GM12874 (cell line): ENCODE measurements around the gene LONRF2.

Experiments used
- TF ChIP-seq, protein P1 (sequence below): IDR thresholded peaks from 2 replicates; pipeline ENCODE4 v1.5.1; 2011; ENCODE audit warnings: low read depth, mild to moderate bottlenecking, control low read depth, low read length, moderate library complexity; ENCODE audit not compliant: insufficient read depth

The LONRF2 gene

DNA sequence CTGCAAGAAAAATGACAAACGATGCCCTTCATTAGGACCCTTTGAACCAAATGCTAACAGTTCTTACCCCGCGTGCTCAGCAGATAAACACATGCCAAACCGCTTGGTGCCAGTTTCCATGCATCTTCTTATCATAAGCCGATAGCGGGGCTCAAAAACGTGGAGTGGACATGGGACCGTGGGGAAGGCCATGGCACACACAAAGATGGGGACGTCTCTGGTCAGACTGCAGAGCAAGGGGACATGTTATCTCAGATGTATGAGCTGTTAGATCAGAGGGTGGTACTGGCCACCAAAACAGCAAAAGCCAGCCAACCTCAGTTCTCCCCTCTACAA is 28.2 kb downstream of the LONRF2 start:
- TF ChIP-seq, protein P1, sequence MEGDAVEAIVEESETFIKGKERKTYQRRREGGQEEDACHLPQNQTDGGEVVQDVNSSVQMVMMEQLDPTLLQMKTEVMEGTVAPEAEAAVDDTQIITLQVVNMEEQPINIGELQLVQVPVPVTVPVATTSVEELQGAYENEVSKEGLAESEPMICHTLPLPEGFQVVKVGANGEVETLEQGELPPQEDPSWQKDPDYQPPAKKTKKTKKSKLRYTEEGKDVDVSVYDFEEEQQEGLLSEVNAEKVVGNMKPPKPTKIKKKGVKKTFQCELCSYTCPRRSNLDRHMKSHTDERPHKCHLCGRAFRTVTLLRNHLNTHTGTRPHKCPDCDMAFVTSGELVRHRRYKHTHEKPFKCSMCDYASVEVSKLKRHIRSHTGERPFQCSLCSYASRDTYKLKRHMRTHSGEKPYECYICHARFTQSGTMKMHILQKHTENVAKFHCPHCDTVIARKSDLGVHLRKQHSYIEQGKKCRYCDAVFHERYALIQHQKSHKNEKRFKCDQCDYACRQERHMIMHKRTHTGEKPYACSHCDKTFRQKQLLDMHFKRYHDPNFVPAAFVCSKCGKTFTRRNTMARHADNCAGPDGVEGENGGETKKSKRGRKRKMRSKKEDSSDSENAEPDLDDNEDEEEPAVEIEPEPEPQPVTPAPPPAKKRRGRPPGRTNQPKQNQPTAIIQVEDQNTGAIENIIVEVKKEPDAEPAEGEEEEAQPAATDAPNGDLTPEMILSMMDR = no peak

DNA sequence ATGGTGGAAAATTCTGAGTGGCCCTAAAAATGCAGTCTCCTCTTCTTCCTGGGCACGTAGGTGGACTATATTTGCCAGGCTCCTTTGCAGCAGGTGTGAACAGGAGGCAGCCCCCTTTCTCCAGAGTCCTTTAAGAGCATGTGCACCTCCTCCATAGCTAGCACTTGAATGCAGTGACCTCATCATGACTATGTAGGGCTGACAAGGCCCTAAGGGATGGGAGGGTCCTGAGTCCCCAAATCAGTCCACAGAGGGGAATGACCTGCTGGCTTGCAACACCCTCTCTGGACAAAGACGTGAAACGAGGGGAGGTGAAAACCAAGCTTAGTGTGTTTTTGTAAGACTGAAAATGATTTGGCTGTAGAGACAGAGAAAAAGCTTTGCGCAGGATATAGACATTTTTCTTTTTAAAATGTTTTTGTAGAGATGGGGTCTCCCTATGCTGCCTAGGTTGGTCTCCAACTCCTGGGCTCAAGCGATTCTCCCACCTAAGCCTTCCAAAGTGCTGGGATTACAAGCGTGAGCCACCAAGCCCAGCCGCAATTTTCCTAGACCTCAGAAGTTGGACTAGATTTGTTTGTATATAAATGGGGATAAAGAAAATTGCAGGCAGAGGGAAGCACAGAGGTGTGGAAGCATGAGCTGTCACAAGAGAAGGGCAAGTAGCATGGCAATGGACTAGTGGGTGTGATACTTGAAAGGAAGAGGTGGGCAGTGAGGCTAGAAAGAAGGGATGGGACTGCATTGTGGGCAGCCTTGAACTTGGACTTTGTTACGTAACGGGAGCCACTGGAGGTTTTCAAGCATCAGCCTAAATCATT is 28.8 kb downstream of the LONRF2 start:
- TF ChIP-seq, protein P1 = no peak

DNA sequence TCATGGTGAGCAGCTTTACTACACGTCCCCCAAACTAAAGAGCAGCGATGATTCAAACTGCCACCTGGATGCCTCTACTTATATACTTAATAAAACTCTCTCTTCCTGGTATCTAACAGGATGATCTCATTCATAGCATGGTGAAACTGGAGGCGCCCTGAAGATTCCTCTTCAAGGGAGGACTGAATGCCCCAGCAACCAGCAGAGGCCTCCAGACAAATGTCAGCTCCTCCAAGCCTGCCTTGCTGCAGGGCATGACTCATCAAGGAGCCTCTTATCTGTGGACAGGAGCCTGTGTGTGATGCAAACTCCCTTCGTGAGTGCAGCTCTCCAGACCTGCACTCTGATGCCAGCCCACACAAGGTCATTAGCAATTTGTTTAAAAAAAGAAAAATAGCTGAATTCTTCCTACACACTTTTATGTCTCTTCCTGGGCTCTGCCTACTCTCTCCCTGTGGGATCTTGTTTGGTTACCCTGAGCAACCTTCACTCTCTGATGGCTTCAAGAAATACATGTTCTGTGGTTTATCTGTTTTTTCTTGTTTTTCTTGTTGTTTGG is 30.2 kb downstream of the LONRF2 start:
- TF ChIP-seq, protein P1 = no peak

DNA sequence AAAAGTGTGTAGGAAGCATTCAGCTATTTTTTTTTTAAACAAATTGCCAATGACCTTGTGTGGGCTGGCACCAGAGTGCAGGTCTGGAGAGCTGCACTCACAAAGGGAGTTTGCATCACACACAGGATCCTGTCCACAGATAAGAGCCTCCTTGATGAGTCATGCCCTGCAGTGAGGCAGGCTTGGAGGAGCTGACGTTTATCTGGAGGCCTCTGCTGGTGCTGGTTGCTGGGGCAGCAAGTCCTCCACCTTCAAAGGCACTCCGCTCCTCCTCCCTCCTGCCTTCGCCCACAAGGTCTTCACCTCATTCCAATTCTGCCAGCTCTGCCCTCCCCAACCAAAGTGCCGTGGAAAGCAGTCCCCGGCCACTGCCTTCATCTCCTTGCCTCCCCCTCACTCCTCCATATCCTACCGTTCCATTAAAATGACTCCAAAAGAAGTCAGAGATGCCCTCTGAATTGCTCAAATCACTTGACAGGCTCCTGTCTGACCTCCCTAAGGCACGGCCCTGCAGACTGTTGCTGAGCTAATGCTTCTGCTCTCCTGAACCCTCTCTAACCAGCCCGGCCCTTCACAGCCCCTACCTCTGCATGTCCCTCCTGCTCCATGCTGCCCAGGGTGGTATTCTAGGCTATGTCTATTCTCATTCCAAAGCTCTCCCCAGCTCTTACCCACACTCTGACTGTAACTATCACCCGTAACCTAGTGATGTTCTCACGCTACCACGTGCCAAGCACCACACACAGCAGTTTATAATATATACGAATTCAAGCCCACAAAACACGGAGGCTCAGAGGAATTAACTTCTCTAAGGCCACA is 30.9 kb downstream of the LONRF2 start:
- TF ChIP-seq, protein P1 = no peak

DNA sequence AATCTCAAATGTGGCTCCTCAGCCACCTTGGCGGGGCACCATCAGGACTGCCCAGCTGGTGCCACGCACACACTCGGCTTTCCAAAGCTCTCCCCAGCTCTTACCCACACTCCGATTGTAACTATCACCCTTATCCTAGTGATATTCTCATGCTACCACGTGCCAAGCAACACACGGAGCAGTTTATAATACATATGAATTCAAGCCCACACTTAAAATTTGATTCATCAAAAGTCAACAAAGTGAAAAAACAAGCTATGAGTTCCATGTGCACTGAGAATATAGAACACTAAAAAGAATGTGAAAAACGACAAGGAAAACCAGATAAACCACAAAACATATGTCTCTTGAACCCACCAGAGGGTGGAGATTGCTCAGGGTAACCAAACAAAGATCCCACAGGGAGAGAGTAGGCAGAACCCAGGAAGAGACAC is 31.6 kb downstream of the LONRF2 start:
- TF ChIP-seq, protein P1 = no peak

DNA sequence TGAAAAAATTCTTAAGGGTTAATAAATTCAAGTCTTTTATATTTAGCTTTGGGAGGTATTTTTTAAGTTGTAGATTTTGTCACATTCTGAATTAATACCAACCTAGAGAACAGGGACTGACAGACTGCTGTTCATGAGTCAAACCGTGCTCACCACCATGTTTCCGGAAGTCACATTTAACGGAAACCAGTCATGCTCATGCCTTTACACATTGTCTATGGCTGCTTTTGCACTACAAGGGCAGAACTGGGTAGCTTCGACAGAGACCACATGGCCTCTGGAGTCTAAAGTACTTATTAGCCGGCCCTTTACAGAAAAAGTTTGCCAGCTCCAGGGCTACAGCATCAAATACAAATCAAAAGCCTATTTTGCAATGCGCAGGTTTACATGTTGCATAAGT is 33.3 kb downstream of the LONRF2 start:
- TF ChIP-seq, protein P1 = no peak

DNA sequence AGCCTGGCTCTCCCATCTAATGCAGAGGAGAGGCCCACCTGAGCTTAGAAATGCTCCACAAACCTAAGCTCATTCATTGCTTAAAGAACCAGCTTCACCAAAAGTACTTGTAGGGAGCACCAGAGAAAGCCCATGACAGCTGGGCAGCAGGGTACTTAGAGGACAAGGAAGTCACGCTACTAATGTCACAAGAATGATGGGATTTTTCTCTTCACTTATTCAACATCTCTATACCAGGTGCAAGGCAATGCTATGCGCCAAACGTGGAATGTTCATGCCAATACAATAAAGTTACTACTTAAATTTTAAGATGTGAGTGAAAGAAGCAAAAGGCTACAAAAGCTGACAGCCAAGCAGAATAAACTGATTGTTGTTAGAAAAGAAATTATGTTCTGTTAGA is 36.0 kb downstream of the LONRF2 start:
- TF ChIP-seq, protein P1 = no peak
